KMS-11 (cell line): ENCODE data around the gene ABCC2.

Experiments used
- H2AFZ ChIP-seq: fragments of 200-600 bp; sonication (generic); 2 replicates; pipeline ENCODE4 v1.6.1; 2016; ENCODE audit warnings: antibody characterized with exemption, mixed run types, low read depth
- H3K27ac ChIP-seq: fragments of 200-600 bp; sonication (generic); 2 replicates; pipeline ENCODE4 v1.6.1; 2016; ENCODE audit warnings: mild to moderate bottlenecking, mixed run types
- H3K27me3 ChIP-seq: fragments of 200-600 bp; sonication (generic); 2 replicates; pipeline ENCODE4 v1.6.1; 2017; ENCODE audit warnings: mild to moderate bottlenecking, low read depth, mixed run types, moderate library complexity; ENCODE audit not compliant: insufficient read depth
- H3K36me3 ChIP-seq: fragments of 200-600 bp; sonication (generic); 2 replicates; pipeline ENCODE4 v1.6.1; 2017; ENCODE audit warnings: mild to moderate bottlenecking, mixed run types; ENCODE audit not compliant: insufficient read depth
- H3K4me1 ChIP-seq: fragments of 200-600 bp; sonication (generic); 2 replicates; pipeline ENCODE4 v1.6.1; 2016; ENCODE audit warnings: mild to moderate bottlenecking, low read depth, mixed run types; ENCODE audit not compliant: poor library complexity, severe bottlenecking
- H3K4me2 ChIP-seq: fragments of 200-600 bp; sonication (generic); 2 replicates; pipeline ENCODE4 v1.7.0; 2016; ENCODE audit warnings: mild to moderate bottlenecking, mixed run types
- H3K4me3 ChIP-seq: fragments of 200-600 bp; sonication (generic); IDR thresholded peaks from 2 replicates; pipeline ENCODE4 v1.6.1; 2017; ENCODE audit warnings: low read depth, low read length, mixed read lengths; ENCODE audit not compliant: insufficient read depth
- H3K79me2 ChIP-seq: fragments of 200-600 bp; sonication (generic); 2 replicates; pipeline ENCODE4 v1.6.1; 2016; ENCODE audit warnings: low read depth, mixed run types; ENCODE audit not compliant: insufficient read depth
- H3K9ac ChIP-seq: fragments of 200-600 bp; sonication (generic); 2 replicates; pipeline ENCODE4 v1.6.1; 2016; ENCODE audit warnings: mild to moderate bottlenecking, mixed run types
- H4K20me1 ChIP-seq: fragments of 200-600 bp; sonication (generic); 2 replicates; pipeline ENCODE4 v1.6.1; 2016; ENCODE audit warnings: mild to moderate bottlenecking, mixed run types; ENCODE audit not compliant: insufficient read depth
- TF ChIP-seq, protein P1 (sequence below): fragments of 200-600 bp; sonication (generic); conservative IDR thresholded peaks from 2 replicates; pipeline ENCODE4 v1.6.1; 2017; ENCODE audit warnings: low read depth, mild to moderate bottlenecking, antibody characterized with exemption, low read length, moderate library complexity, mixed read lengths

Gene ABCC2

DNA sequence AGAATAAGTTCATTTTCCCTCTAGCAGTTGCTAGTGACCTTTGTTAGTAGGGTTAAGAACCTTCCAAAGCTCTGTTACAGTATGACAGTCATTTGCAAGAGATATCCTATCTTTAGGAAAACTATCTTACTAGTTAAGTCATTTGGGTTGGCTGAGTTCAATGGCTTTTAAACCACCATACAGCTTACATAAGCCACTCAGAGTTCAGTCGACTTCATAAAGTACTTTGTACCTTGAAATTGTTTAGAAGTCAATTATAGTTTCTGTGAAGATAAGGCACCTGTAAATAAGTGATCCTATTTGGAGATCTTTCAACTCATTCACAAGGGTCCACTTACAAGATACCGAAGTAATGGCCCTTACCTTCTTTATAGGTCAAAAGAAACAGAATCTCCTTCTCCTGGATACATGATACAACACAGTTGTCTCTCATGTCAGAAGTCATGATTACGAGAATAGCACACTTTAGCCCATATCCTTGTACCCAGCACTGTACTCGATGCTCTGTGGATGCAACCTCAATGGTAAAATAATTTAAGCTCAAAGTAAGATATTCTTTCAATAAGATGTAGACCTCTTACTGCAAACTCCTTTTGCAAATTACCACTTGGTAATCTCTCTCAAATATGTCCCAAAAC is 11.9 kb upstream of the ABCC2 start:
- no peak overlapping the region for H2AFZ ChIP-seq
- no peaks in the 10 kb centered on the region for H4K20me1 ChIP-seq
- no peak overlapping the region for H3K9ac ChIP-seq
- H3K79me2 ChIP-seq: no peaks in the 10 kb centered on the region
- H3K27me3 ChIP-seq: no peaks in the 10 kb centered on the region
- no peak overlapping the region for H3K27ac ChIP-seq
- no peaks in the 10 kb centered on the region for H3K36me3 ChIP-seq
- no peaks in the 10 kb centered on the region for H3K4me1 ChIP-seq
- no peak overlapping the region for H3K4me2 ChIP-seq
- no peak overlapping the region for H3K4me3 ChIP-seq
- TF ChIP-seq, protein P1, sequence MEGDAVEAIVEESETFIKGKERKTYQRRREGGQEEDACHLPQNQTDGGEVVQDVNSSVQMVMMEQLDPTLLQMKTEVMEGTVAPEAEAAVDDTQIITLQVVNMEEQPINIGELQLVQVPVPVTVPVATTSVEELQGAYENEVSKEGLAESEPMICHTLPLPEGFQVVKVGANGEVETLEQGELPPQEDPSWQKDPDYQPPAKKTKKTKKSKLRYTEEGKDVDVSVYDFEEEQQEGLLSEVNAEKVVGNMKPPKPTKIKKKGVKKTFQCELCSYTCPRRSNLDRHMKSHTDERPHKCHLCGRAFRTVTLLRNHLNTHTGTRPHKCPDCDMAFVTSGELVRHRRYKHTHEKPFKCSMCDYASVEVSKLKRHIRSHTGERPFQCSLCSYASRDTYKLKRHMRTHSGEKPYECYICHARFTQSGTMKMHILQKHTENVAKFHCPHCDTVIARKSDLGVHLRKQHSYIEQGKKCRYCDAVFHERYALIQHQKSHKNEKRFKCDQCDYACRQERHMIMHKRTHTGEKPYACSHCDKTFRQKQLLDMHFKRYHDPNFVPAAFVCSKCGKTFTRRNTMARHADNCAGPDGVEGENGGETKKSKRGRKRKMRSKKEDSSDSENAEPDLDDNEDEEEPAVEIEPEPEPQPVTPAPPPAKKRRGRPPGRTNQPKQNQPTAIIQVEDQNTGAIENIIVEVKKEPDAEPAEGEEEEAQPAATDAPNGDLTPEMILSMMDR: no peak

DNA sequence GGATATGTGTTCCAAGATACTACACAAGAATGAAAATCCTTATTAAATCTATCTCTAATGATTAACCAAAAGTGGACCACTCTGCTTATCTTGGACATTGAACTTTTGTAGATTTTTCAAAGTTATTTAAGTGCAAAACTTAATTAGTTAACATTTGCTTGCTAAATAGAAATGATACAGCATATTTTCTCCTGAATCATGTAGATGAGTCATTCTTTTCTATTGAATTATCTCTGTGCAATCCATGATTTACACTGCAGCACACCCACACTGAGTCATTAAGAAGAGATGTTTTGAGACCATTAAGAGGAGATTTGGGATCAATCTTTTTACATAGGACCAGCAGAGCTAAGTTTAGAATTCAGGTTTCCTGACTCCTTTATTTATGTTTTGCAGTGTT is 6.6 kb upstream of the ABCC2 start:
- Histone ChIP-seq H3K9ac (no peak overlapping the region), H4K20me1 (no peaks in the 10 kb centered on the region), H2AFZ (no peak overlapping the region), H3K4me2 (no peak overlapping the region), H3K4me3 (no peak overlapping the region), H3K36me3 (no peaks in the 10 kb centered on the region), H3K27ac (no peak overlapping the region), H3K27me3 (no peaks in the 10 kb centered on the region; the same call in 1 of the 2 replicates), H3K4me1 (no peaks in the 10 kb centered on the region), H3K79me2 (no peaks in the 10 kb centered on the region)
- TF ChIP-seq, protein P1: no peak

- Histone ChIP-seq H2AFZ (no peak overlapping the region), H3K9ac (no peak overlapping the region)
Measured at GRCh38 chr10:99777918-99778714, 4.3 kb upstream of the ABCC2 start.

DNA sequence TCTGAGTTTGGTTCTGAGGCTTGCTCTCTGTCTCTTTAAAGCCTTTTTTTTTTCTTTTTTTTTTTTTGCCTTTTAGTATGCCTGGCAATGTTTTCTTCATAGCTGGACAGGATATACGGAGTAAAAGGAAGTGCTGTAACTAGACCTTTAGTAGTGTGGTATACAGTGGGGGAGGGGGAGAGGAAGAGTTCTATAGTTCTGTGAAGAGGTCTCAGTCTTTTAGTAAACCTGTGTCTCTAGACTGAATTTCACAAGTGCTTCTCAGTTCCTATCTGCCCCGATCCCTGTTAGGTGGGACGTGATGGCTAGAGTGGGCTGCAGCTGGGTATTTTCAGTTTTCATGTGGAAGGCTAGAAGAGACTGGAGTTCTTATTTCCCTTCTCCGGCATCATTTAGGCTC is 3.1 kb upstream of the ABCC2 start:
- Histone ChIP-seq H3K9ac (no peak overlapping the region), H3K4me3 (no peak overlapping the region), H3K4me2 (no peak overlapping the region), H3K36me3 (no peaks in the 10 kb centered on the region), H3K27me3 (no peaks in the 10 kb centered on the region; the same call in 1 of the 2 replicates), H3K4me1 (no peaks in the 10 kb centered on the region), H2AFZ (no peak overlapping the region), H3K79me2 (no peaks in the 10 kb centered on the region), H3K27ac (no peak overlapping the region), H4K20me1 (no peaks in the 10 kb centered on the region)
- TF ChIP-seq, protein P1: no peak

More at GRCh38 chr10:99777918-99778714, 4.3 kb upstream of the ABCC2 start:
- Histone ChIP-seq H3K4me3 (no peak overlapping the region), H4K20me1 (no peaks in the 10 kb centered on the region), H3K27ac (no peak overlapping the region), H3K27me3 (no peaks in the 10 kb centered on the region; the same call in 1 of the 2 replicates), H3K36me3 (no peaks in the 10 kb centered on the region), H3K4me1 (no peaks in the 10 kb centered on the region), H3K79me2 (no peaks in the 10 kb centered on the region), H3K4me2 (no peak overlapping the region)
- TF ChIP-seq, protein P1: no peak
